Fibroblast of lung (primary cell): ENCODE measurements around the gene HPS3.

Experiments used
- CTCF ChIP-seq, 2 donors: IDR thresholded peaks in 1 of 2; conservative IDR thresholded peaks in 1 of 2; 1 replicate in 1 of 2; 2 replicates in 1 of 2; pipeline ENCODE4 v1.5.1; 2011 to 2012; ENCODE audit warnings: low read length in 2 of 2, control low read depth in 1 of 2, inconsistent platforms in 1 of 2, low read depth in 1 of 2, mild to moderate bottlenecking in 1 of 2
- EZH2 ChIP-seq: IDR thresholded peaks from 2 replicates; pipeline ENCODE4 v1.5.1; 2012; ENCODE audit warnings: low read length, control low read depth, mild to moderate bottlenecking; ENCODE audit errors: missing control alignments

- TF ChIP-seq CTCF (conservative IDR thresholded peaks at IDR 0.05 in 1 of 2, IDR thresholded peaks at IDR 0.05 in 1 of 2; ENCODE audit: low read depth in 1 of 2, low read length in 2 of 2), result no peak
- TF ChIP-seq EZH2, result no peak
Measured at GRCh38 chr3:149181182-149181581, 51.7 kb downstream of the HPS3 start.
